ELR (cell line): ENCODE measurements around the gene PSMD2.
A peak's percentile ranks its signal among the peaks of the same experiment; 100 is the strongest.

Source experiments
- DNase-seq: peaks from one replicate; pipeline ENCODE4 v3.0.0-alpha.2; 2015; ENCODE audit warnings: low read depth

The PSMD2 gene

DNA sequence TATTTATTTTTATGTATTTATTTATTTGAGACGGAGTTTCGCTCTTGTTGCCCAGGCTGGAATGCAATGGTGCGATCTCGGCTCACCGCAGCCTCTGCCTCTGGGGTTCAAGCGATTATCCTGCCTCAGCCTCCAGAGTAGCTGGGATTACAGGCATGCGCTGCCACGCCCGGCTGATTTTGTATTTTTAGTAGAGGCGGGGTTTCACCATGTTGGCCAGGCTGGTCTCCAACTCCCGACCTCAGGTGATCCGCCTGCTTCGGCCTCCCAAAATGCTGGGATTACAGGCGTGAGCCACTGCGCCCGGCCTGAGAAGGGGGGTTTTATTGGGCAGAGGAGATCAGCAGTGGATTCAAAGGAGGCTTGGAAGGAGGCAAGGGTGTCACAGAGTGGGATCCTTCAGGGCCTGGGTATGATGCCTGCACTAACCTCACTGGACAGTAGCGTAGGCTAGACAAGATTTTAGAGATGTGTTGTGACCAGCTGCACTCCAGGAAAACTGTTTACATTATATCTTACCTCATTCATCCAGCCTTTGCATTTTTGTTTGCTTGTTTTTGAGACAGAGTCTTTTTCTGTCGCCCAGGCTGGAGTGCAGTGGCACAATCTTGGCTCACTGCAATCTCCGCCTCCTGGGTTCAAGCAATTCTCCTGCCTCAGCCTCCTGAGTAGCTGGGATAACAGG, 40.6 kb downstream of the PSMD2 start:
- peak; percentile 29 for DNase-seq

DNA sequence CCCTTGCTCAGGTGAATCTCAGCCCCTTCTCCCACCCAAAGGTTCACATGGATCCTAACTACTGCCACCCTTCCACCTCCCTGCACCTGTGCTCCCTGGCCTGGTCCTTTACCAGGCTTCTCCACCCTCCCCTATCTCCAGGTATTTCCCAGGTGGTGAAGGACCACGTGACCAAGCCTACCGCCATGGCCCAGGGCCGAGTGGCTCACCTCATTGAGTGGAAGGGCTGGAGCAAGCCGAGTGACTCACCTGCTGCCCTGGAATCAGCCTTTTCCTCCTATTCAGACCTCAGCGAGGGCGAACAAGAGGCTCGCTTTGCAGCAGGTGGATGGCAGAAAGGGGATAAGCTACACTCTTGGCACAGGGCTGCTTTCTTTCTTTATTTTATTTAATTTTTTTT, 42.9 kb downstream of the PSMD2 start:
- DNase-seq: no peak

DNA sequence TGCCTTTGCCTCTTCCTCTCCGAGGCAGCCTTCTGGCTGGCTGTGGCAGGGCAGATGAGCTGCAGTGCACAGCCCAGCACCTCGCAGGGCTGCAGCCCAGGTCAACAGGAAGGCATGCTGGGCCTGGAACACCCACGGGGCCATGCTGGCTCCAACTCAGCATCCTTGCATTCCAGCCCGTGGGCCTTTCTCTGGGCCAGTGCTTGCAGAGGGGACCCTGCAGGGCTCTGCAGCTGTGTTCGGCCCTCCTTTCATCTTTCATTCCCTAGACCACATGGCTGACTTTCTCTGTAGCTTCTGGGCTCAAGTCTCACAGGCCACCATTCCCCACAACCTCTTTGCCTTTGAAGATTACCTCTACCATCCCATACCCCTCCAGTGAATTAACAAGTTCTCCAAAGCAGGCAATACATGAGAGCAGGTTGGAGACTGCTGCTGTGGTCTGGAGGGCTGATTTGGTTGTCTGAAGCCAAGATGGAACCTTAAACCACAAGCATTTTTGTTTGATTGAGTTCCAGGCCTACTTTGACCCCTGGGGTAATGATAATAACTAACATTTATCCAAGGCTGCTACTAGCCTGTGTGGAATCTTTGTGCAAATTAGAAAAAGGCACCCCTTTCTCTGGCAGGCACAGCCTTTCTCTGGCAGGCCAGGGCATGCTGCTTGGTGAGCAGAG, 44.3 kb downstream of the PSMD2 start:
- no peak for DNase-seq

DNA sequence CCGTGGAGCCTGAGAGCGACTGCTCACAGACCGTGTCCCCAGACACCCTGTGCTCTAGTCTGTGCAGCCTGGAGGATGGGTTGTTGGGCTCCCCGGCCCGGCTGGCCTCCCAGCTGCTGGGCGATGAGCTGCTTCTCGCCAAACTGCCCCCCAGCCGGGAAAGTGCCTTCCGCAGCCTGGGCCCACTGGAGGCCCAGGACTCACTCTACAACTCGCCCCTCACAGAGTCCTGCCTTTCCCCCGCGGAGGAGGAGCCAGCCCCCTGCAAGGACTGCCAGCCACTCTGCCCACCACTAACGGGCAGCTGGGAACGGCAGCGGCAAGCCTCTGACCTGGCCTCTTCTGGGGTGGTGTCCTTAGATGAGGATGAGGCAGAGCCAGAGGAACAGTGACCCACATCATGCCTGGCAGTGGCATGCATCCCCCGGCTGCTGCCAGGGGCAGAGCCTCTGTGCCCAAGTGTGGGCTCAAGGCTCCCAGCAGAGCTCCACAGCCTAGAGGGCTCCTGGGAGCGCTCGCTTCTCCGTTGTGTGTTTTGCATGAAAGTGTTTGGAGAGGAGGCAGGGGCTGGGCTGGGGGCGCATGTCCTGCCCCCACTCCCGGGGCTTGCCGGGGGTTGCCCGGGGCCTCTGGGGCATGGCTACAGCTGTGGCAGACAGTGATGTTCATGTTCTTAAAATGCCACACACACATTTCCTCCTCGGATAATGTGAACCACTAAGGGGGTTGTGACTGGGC, 45.7 kb downstream of the PSMD2 start:
- no peak for DNase-seq

DNA sequence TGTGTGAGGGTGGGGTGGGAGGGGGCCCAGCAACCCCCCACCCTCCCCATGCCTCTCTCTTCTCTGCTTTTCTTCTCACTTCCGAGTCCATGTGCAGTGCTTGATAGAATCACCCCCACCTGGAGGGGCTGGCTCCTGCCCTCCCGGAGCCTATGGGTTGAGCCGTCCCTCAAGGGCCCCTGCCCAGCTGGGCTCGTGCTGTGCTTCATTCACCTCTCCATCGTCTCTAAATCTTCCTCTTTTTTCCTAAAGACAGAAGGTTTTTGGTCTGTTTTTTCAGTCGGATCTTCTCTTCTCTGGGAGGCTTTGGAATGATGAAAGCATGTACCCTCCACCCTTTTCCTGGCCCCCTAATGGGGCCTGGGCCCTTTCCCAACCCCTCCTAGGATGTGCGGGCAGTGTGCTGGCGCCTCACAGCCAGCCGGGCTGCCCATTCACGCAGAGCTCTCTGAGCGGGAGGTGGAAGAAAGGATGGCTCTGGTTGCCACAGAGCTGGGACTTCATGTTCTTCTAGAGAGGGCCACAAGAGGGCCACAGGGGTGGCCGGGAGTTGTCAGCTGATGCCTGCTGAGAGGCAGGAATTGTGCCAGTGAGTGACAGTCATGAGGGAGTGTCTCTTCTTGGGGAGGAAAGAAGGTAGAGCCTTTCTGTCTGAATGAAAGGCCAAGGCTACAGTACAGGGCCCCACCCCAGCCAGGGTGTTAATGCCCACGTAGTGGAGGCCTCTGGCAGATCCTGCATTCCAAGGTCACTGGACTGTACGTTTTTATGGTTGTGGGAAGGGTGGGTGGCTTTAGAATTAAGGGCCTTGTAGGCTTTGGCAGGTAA, 46.5 kb downstream of the PSMD2 start:
- DNase-seq: peak; percentile 79

DNA sequence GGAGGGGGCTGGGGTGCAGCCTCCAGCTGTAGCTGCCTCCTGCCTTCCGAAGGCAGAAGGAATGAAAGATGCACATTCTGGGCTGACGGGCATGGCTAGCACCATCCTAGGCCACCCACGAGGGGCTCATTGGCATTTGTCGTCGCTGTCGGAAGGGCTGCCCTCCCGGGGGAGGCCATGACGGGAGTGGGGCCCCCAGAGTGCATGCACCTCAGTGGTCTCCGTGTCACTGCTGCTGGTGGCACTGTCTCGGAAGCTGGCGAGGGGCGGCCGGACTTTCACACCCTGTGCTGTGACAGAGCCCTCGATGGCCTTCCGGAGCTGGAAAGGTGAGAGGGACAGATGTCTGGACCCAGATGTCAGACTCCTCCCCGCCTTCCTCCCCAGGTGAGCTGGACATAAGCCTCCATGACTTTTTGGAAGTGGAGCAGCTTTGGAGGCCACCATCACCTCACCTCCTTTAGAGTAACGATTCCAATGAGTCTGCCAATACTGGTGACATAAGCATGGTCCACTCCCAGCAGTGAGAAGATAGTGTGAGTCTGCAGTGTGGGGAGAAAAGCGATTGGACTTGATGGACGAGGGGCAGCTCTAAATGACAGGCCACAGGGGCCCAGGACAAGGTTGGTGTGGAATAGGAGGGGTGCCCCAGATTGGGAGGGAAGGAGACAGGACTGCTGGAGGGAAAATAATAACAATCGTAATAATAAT, 47.6 kb downstream of the PSMD2 start:
- no peak for DNase-seq

DNA sequence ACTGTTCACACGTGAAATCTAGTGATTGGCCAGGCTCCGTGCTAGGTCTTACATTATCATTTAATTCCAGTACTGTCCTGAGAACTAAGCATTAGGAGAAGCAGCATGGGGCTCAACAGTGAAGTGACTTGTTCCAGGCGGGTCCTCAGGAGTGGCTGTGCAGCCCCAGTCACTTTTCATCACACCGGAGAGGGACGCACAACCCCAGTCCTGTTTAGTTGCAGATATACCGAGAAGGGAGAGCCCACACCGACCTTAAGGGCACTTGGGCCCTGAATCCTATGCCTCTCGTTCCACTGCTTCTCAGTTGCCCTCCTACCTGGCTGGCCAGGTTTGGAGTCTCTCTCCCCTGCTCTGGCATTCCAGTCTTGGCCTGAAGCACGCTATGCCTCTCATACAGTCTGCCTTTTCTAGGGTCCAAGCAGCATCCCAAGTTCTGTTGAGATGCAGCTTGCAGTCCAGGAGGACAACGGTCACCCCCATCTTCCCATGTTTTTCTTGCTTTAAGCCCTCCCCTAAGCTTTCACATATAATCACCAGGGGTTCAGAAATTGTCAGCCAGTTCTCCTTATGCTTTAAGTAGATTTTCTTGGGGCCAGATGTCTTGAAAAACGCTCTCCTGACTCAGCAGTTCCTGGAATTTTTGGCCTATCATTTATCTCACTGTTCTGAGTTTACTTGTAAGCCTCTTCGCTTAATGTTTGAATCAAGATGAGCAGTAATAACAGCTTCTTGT, 48.4 kb downstream of the PSMD2 start:
- no peak for DNase-seq

DNA sequence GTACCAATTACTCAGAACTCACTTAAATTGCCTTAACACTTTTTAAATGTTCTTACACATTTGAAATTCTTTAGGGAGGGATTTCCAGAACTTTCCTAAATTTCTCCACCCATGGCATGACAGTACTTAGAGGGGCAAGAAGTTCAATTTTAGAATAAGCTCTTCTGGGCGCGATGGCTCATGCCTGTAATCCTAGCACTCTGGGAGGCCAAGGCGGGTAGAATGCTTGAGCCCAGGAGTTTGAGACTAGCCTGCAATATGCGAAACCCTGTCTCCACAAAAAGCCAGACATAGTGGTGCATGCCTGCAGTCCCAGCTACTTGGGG, 49.0 kb downstream of the PSMD2 start:
- no peak for DNase-seq

DNA sequence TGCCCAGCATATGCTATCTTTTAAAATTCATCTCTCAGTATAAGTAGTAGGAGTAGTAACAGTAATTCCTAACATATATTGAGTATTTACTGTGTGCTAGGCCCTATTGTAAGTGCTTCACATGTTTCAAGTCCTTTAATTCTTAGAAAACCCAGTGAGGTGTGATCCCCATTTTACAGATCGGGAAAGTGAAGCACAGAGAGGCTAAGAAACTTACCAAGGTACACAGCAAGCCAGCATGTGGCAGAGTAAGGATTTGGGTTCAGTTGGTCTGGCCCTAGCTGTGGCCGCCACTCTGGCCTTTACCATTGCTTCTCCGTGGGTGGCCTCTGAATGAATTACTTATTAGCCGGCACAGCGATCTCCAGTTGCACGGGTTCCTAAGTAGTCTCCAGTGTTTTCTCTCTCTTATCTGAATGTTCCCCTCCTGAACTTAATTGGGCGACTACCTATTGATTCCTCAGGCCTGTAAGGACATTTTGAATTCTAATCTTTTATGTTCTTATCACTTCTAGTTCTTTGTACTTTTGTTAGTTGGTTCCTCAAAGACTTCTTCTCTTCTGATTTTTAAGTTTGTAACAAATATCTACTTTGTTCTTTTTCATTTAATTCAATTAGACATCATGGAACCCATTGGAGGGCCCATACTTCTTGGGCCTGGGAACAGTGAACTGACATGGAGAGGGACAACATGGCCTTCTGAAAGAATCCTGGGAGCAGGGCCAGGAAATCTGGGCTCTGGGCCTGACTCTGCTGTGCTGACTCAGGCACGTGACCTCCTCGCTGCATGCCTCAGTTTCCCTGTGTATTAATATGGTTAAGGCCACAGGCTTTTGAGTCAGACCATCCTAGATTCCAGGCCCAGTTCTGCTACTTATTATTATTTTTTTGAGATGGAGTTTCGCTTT, 50.8 kb downstream of the PSMD2 start:
- DNase-seq: no peak

DNA sequence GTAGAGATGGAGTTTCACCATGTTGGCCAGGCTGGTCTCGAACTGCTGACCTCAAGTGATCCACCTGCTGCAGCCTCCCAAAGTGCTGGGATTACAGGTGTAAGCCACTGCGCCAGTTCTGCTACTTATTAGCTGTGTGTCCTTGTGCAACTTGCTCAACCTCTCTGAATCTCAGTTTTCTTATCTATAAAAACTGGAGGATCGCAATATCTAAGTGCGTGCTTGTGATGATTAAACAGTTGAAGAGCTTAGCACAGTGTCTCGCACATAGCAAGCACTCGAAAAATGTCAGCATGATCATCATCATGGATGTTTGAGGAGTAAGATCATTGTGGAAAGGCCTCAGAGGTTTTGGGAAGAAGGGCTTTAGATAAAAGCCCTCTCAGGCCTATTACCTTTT, 51.6 kb downstream of the PSMD2 start:
- no peak for DNase-seq

DNA sequence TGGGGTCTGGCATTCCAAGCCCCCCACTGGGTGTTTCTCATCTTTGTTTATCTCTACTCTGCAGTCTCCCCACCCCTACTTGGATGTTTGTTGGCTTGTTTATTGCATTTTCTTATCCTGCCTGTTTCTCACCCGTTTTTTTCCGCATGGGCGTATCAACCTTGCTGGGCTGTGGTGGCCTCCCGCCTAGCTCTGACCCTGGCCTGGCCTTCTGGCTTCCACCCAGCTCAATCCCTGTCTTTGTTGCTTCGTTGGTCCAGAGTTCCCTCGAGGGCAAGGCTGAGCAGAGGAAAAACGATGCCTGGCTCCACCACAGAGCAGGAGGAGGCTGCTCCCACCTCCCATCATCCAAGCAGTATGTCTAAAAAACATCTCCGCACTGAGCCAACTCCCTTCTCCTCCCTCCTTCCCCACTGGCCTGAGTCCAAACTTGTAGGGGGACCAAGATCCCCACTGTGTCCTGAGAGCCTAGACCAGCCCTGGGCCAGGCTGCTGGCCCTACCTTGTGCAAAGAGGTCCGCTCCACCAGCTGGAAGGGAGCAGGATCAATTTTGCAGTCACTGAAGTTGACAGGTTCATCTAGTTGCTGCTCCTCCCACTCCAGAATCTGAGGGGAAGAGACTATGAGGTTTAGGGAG, 52.6 kb downstream of the PSMD2 start:
- no peak for DNase-seq

DNA sequence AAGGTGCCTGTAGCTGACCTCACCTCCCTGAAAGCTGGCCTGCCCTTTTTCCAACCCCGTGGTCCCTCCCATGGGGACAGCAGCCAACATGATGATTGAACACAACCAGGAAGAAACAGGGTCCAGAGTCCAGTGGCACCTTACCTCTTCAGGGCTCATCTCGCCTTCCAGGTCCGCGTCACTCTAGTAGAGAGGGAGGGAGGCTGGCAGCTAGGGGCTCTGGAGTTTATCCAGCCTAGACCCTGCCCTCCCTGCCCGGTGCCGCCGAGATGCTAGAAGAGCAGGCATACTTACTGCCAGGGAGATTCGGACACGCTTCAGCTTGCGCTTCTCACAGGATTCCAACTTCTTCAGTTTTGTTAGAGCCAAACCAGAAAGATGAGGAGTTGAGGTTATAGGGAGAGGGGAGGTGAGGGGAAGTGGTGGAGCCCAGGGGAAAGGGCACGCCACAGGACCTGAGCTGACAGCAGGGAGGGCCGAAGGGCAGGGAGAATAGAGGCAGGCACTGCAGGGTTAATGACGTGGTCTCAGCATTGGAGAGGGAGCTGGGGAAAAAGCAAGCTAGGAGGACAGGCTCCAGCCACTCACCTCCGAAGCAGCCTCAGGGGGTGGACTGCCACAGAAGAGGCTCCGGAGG, 53.2 kb downstream of the PSMD2 start:
- DNase-seq: no peak

DNA sequence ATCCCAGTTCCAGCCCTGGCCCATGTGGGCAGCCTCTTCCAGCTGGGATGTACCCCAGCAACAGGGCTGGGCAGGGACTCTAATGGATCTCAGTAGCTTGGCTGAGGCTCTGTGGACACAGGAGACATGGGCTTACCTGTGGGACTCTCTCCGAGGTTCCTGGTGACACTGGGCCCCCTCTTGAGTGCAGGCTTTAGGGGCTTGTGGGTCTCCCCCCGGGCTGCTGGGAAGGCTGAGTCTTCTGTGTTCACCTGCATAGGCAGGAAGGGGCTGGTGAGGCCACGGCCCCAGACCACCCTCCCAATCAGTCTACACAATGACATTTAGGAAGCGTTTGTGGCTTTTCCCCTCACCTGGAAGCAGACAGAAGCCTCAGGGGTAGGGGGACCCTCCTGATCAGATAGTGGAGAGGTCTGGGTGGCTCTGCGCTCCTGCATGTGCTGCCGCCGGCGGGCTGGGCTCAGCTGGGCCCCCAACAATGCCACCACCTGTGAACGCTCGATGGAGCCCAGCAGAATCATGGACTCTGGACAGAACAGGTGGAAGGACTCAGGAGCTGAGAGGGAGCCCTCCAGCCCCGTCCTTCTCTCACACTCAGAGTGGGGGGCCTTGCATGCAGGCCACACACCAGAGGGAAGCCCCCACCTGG, 54.0 kb downstream of the PSMD2 start:
- DNase-seq: no peak

DNA sequence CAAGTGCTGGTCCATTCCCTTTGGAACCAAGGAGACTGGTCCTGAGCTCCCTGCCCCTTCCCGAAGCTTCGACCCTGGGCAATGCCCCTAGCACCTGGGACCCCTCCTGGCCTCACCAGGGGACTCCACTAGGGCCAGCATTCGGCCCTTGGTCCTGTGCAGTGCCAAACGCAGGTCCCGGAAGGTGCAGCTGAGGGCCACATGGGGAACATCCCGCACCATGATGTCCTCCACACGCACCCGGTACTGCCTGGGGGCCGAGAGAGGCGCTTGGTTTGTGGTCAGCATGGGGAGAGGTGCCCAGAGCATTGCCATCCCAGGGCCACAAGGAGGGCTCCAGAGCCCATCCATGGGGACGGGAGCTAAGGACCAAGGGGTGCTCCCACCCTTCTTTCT, 54.5 kb downstream of the PSMD2 start:
- no peak for DNase-seq

DNA sequence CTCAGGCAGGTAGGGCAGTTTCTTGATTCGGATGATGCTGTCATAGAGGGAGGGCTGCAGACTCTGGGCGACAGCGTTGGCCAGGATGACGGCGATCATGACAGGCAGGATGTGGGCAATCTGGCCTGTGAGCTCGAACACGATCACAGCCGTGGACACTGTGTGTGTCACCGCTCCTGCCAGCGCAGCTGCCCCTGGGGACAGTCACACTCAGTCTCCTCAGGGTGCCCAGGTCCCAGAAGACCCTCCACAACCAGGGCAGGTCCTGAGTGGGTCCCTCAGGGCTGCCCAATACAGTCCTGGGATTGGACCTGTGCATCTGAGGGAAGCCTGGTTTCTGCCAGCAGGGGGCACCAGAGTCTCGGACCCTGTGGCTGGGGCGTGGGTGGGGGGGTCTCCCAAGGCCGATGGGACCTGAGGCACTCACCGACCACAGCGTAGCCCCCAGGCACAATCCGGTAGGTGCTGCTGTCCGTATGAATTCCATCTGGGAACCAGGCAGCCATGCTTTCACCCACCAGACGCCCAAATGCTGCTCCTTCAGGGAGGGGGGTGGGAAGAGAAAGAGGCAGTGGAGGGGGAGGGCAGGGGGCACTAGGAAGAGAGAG, 55.2 kb downstream of the PSMD2 start:
- peak; percentile 51 for DNase-seq

DNA sequence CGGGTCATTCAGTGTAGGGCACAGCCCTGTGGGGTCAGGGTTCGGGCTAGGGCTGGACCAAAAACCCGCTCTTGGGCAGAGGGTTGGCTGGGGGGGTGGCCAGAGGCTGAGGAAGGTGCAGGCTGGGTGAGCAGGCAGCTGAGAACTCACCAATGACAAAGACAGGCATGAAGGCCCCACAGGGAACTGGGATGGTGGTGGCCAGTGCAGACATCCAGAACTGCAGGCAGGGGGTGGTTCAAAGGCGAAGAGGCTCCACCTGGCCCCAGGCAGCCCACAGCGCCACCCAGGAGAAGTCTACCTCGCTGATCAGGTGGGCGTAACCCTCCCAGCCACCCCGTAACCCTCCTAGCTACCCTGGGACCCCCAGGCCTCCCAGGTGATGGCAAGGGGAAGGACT, 55.7 kb downstream of the PSMD2 start:
- DNase-seq: no peak

DNA sequence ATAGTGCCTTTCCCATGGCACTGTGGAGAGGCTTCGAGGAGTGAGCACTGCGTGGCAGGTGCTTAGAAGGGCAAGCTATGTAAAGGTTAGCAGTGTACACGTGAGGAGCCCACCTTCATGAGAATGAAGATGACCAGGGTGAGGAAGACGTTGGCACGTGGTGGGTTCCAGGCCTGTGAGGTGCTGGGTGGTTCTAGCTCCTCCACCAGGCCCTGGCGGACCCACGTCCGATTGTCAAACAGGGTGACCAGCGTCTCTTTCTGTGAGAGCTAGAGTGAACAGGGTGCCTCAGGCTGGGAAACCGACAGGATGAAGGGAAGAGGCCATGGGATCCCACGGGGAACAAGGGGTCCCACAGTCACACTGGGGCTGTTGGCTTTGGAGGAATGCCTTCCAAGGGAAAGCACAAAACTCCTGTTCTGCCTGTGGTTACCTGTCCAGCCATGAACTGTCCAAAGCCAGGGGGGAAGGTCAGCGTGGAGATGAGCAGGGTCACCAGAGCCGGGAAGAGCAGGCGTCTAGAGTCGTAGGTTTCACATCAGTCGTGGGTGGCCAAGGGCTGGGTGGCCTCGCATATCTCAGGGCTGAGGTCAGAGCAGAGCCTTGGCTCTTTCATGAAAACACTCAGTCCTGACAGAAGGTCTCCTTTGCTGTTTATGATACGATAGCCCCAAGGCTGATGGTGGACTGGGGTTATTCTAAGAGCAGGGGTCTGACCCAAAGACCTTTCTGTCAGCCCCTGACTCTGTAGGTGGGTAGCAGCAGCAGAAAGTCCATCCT, 56.4 kb downstream of the PSMD2 start:
- DNase-seq: peak; percentile 23
